Stomach (tissue), 9 donors: ENCODE measurements around the gene ZNF516. TPM values are rescaled to one million over a fixed set of nuclear protein-coding genes. Genes with fewer than 3 reads are reported as not detected.

Experiments used
- DNase-seq, 2 donors: peaks; one replicate each; pipeline versions ENCODE4 v3.0.0 to v3.0.0-alpha.2; 2013 to 2019
- H3K27ac ChIP-seq, 5 donors: fragments of 200-600 bp in 4 of 5; sonication (generic) in 4 of 5; one replicate each; pipeline ENCODE4 v1.5.1; 2013 to 2019; ENCODE audit warnings: mild to moderate bottlenecking in 1 of 5, moderate library complexity in 1 of 5
- H3K27me3 ChIP-seq, 3 donors: fragments of 200-600 bp; sonication (generic); one replicate each; pipeline ENCODE4 v1.5.1; 2017 to 2019; ENCODE audit warnings: mixed run types in 1 of 3
- H3K36me3 ChIP-seq, 4 donors: fragments of 200-600 bp; sonication (generic); 1 replicate in 3 of 4; 2 replicates in 1 of 4; pipeline ENCODE4 v1.5.1; 2016 to 2019
- H3K4me1 ChIP-seq, 4 donors: fragments of 200-600 bp; sonication (generic); one replicate each; pipeline ENCODE4 v1.5.1; 2016 to 2019
- H3K4me3 ChIP-seq, 4 donors: fragments of 200-600 bp; sonication (generic) in 3 of 4; one replicate each; pipeline ENCODE4 v1.5.1; 2016 to 2019; ENCODE audit warnings: mild to moderate bottlenecking in 1 of 4
- H3K9me3 ChIP-seq, 4 donors: fragments of 200-600 bp; sonication (generic); one replicate each; pipeline ENCODE4 v1.5.1; 2016 to 2019
- CTCF ChIP-seq, 7 experiments: fragments of 450-650 bp in 4 of 7; fragments of 200-600 bp in 3 of 7; sonication (generic) in 3 of 7; IDR thresholded peaks; one replicate each; pipeline ENCODE4 v1.5.1; 2016 to 2019; ENCODE audit warnings: antibody characterized with exemption in 7 of 7, control low read depth in 2 of 7, mild to moderate bottlenecking in 1 of 7
- EP300 ChIP-seq: sonication (generic); formaldehyde crosslinking; IDR thresholded peaks from one replicate; pipeline ENCODE4 v1.6.1; 2017; ENCODE audit warnings: antibody characterized with exemption
- POLR2A ChIP-seq, 4 donors: fragments of 450-650 bp; IDR thresholded peaks; one replicate each; pipeline ENCODE4 v1.6.1; 2016; ENCODE audit warnings: antibody characterized with exemption in 4 of 4, control low read depth in 2 of 4, mild to moderate bottlenecking in 1 of 4, moderate library complexity in 1 of 4
- POLR2AphosphoS5 ChIP-seq, 3 donors: sonication (generic); formaldehyde crosslinking; IDR thresholded peaks; one replicate each; pipeline ENCODE4 v1.6.1; 2016; ENCODE audit warnings: antibody characterized with exemption in 3 of 3
- WGBS, 5 donors: extraction: QIAGEN DNeasy Blood & Tissue Kit in 3 of 5; methylation state at CpG; one replicate each; pipeline versions ENCODE4 v1.1.5 to v1.1.7; 2013 to 2018; 5-methylcytosine and 5-hydroxymethylcytosine counted together
- intact Hi-C: fragments of 100-400 bp; cut with DNase I; formaldehyde crosslinking; loops from one replicate; pipeline ENCODE4 v1.15.1; 2023; ENCODE audit warnings: low total_unique reads
- polyA plus RNA-seq, 3 donors: library from polyadenylated mRNA; stranded (reverse); fragments of 200-250 nt; gene quantifications; one replicate each; pipeline ENCODE4 v1.2.3, GENCODE V29; 2013
- total RNA-seq, 5 donors: library from RNA; depleted of rRNA; stranded (reverse); fragments of >200 nt; gene quantifications; one replicate each; pipeline versions ENCODE4 v1.1.0 to v1.2.3, GENCODE V29; 2014 to 2016
- donor health status: healthy with polysubstance abuse.
- donor health status: Bipolar disorder and iron deficiency.
- donor health status: healthy.

The ZNF516 gene
- total and polyA plus RNA-seq, 8 donors, result 2.3 to 25.9 (median 14.4) TPM

DNA sequence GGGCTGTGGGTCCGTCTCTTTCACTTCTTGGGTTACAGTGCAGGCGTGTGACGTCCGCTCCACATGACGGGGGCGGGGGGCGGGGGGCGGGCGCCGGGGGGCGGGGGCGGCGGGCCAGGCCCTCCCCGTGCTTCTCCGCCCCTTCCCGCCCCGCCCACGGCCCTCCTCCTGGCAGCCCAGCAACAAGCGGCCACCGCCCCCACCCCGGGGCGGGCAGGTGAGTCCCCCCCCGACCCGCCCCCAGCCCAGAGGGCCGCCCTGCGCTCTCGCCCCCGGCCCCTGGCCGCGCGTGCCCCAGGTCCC lies 3.6 kb downstream of the ZNF516 start:
- H3K27me3 ChIP-seq, result peaks cover 0 to 7% (median 0%) of the 10 kb centered on the region in 3 donors
- H3K27ac ChIP-seq, result peak overlapping the region; percentile 84 to 97 (median 90)
- H3K4me1 ChIP-seq, result peaks cover 22 to 78% (median 60%) of the 10 kb centered on the region in 4 donors
- peak overlapping the region; percentile 72 to 83 (median 80) for H3K4me3 ChIP-seq
- intact Hi-C loops, result no loop called here
- H3K36me3 ChIP-seq, result no peaks in the 10 kb centered on the region
- DNase-seq, result peak; percentile 80 to 93
- WGBS, 5 donors, result 0 to 9% (median 2%) methylated on average over 4 to 31 of the region's 31 CpGs
- TF ChIP-seq POLR2AphosphoS5 (IDR thresholded peaks at IDR 0.05) (peak in 1 of 3 donors; percentile 9), CTCF (IDR thresholded peaks at IDR 0.05) (no peak), EP300 (no peak)
- H3K9me3 ChIP-seq, result no peaks in the 10 kb centered on the region

- Histone ChIP-seq H3K27ac (peak overlapping the region; percentile 77 to 97 (median 90)), H3K4me1 (peaks cover 22 to 78% (median 62%) of the 10 kb centered on the region in 4 donors), H3K36me3 (no peaks in the 10 kb centered on the region), H3K4me3 (peak overlapping the region; percentile 72 to 83 (median 80)), H3K9me3 (no peaks in the 10 kb centered on the region), H3K27me3 (peaks cover 0 to 7% (median 0%) of the 10 kb centered on the region in 3 donors)
- 0 to 2% (median 1%) methylated on average over 38 to 71 of the region's 73 CpGs for WGBS, 5 donors
- TF ChIP-seq EP300 (no peak), CTCF (IDR thresholded peaks at IDR 0.05) (no peak), POLR2A (IDR thresholded peaks at IDR 0.05) (no peak), POLR2AphosphoS5 (IDR thresholded peaks at IDR 0.05) (no peak)
- intact Hi-C loops, result no loop called here
- peak; percentile 76 to 89 for DNase-seq
Measured at GRCh38 chr18:76490670-76491472, 4.2 kb downstream of the ZNF516 start.

DNA sequence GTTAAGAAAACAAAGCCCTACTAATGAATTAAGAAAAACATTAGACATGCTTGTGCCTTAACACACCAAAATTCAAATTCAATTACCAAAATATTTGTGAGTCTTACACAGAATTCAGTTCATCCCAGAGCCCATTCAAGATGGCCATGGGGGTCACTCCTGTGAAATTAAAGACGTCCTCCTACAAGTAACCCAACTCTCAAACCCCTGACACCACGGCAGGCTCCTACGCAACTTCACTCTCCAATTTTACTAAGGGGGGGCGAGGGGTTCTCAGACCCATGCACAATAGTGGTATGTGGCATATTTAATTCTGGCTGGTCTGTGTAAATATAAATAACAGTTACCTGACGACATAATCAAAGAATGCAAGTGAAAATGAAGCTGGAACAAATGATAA lies 5.0 kb downstream of the ZNF516 start:
- Histone ChIP-seq H3K4me3 (peak overlapping the region; percentile 72 to 83 (median 80)), H3K36me3 (no peaks in the 10 kb centered on the region), H3K27me3 (peaks cover 0 to 7% (median 0%) of the 10 kb centered on the region in 3 donors), H3K27ac (peak overlapping the region in 4 of 5 donors; percentile 88 to 97 (median 91)), H3K9me3 (no peaks in the 10 kb centered on the region), H3K4me1 (peaks cover 22 to 77% (median 58%) of the 10 kb centered on the region in 4 donors)
- intact Hi-C loops, result no loop called here
- no peak for DNase-seq
- 48 to 55% (median 53%) methylated on average over 5 of the region's 5 CpGs for WGBS, 5 donors
- TF ChIP-seq POLR2AphosphoS5 (IDR thresholded peaks at IDR 0.05), result no peak
- TF ChIP-seq EP300, result no peak
- TF ChIP-seq CTCF (IDR thresholded peaks at IDR 0.05), result no peak
- TF ChIP-seq POLR2A (IDR thresholded peaks at IDR 0.05), result no peak

GRCh38 chr18:76489081-76489480 lies 6.0 kb downstream of the ZNF516 start:
- H3K27me3 ChIP-seq, result no peaks in the 10 kb centered on the region
- no peak for DNase-seq
- intact Hi-C loops, result no loop called here
- H3K4me1 ChIP-seq, result peaks cover 27 to 78% (median 55%) of the 10 kb centered on the region in 4 donors
- no peak overlapping the region for H3K4me3 ChIP-seq
- H3K9me3 ChIP-seq, result no peaks in the 10 kb centered on the region
- WGBS, 5 donors, result 31 to 47% (median 38%) methylated on average over 4 of the region's 4 CpGs
- peak overlapping the region in 3 of 5 donors; percentile 37 to 97 (median 92) for H3K27ac ChIP-seq
- no peaks in the 10 kb centered on the region for H3K36me3 ChIP-seq
- TF ChIP-seq POLR2A (IDR thresholded peaks at IDR 0.05) (no peak), CTCF (IDR thresholded peaks at IDR 0.05) (no peak), POLR2AphosphoS5 (IDR thresholded peaks at IDR 0.05) (no peak), EP300 (no peak)
